Osteoblast (primary cell): ENCODE data around the gene DCAF10. TPM values are rescaled to one million over a fixed set of nuclear protein-coding genes. Genes with fewer than 3 reads are reported as not detected.
"Not testable (repeated sequence)": the region's sequence is repeated elsewhere in the genome, so short reads cannot be mapped to it uniquely, and the experiment has no call there.

Experiments
- DNase-seq: peaks from one replicate; pipeline ENCODE4 v3.0.0; 2011; ENCODE audit warnings: low spot score, mixed read lengths; ENCODE audit not compliant: insufficient read length; ENCODE audit errors: missing footprints
- H2AFZ ChIP-seq: 2 replicates; pipeline ENCODE4 v1.6.0; 2011; ENCODE audit warnings: mild to moderate bottlenecking, low read length
- H3K27ac ChIP-seq: 2 replicates; pipeline ENCODE4 v1.5.1; 2011; ENCODE audit warnings: mild to moderate bottlenecking, low read depth, low read length, moderate library complexity
- H3K27me3 ChIP-seq: 2 replicates; pipeline ENCODE4 v1.6.0; 2012; ENCODE audit warnings: mild to moderate bottlenecking, control low read depth, inconsistent platforms, low read length, moderate library complexity; ENCODE audit not compliant: insufficient read depth
- H3K36me3 ChIP-seq: 2 replicates; pipeline ENCODE4 v1.5.1; 2011; ENCODE audit warnings: mild to moderate bottlenecking, low read length, control low read depth, moderate library complexity; ENCODE audit not compliant: insufficient read depth
- H3K4me1 ChIP-seq: 2 replicates; pipeline ENCODE4 v1.5.1; 2011; ENCODE audit warnings: mild to moderate bottlenecking, low read length, control low read depth, moderate library complexity; ENCODE audit not compliant: insufficient read depth
- H3K4me2 ChIP-seq: 2 replicates; pipeline ENCODE4 v1.6.0; 2011; ENCODE audit warnings: mild to moderate bottlenecking, low read length; ENCODE audit not compliant: insufficient read depth
- H3K4me3 ChIP-seq: fragments of 200-600 bp; sonication (generic); 3 replicates; pipeline ENCODE4 v1.5.1; 2012; ENCODE audit warnings: mild to moderate bottlenecking, low read length, inconsistent platforms; ENCODE audit not compliant: insufficient read depth
- H3K79me2 ChIP-seq: 2 replicates; pipeline ENCODE4 v1.6.0; 2012; ENCODE audit warnings: mild to moderate bottlenecking, low read length, control low read depth, inconsistent platforms; ENCODE audit not compliant: insufficient read depth
- H3K9me3 ChIP-seq: 2 replicates; pipeline ENCODE4 v1.5.1; 2011; ENCODE audit warnings: low read depth, low read length, control low read depth
- H4K20me1 ChIP-seq: 2 replicates; pipeline ENCODE4 v1.6.0; 2012; ENCODE audit warnings: mild to moderate bottlenecking, low read length, control low read depth; ENCODE audit not compliant: insufficient read depth
- CTCF ChIP-seq: IDR thresholded peaks from 2 replicates; pipeline ENCODE4 v1.5.1; 2011; ENCODE audit warnings: mild to moderate bottlenecking, low read depth, low read length, moderate library complexity; ENCODE audit errors: extremely low read depth
- total RNA-seq: library from RNA; depleted of rRNA; stranded (reverse); fragments of >200 nt; gene quantifications from 2 replicates; pipeline ENCODE4 v1.2.3, GENCODE V29; 2012

Gene DCAF10, protein sequence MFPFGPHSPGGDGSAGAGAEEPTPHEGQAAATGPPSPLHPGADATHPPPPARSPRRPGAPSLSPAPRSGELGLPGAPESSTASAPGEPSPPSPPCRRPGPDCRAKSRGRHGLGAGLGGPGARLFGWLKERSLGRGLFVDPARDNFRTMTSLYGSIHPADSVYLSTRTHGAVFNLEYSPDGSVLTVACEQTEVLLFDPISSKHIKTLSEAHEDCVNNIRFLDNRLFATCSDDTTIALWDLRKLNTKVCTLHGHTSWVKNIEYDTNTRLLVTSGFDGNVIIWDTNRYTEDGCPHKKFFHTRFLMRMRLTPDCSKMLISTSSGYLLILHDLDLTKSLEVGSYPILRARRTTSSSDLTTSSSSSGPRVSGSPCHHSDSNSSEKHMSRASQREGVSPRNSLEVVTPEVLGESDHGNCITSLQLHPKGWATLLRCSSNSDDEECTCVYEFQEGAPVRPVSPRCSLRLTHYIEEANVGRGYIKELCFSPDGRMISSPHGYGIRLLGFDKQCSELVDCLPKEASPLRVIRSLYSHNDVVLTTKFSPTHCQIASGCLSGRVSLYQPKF
- total RNA-seq, result 28.6 and 30.4 TPM in 2 replicates

- TF ChIP-seq CTCF, result no peak
- H3K9me3 ChIP-seq, result no peaks in the 10 kb centered on the region
- no peaks in the 10 kb centered on the region for H3K27me3 ChIP-seq
- H4K20me1 ChIP-seq, result peaks cover 20% of the 10 kb centered on the region
- no peaks in the 10 kb centered on the region for H3K36me3 ChIP-seq
- DNase-seq, result peak; percentile 94
- peak within 1 kb of the TSS; percentile 100 for H2AFZ ChIP-seq
- peaks cover 18% of the 10 kb centered on the region for H3K4me1 ChIP-seq
- H3K27ac ChIP-seq, result peak within 1 kb of the TSS; percentile 74
- peak within 1 kb of the TSS; percentile 93 for H3K4me3 ChIP-seq
- peaks cover 52% of the 10 kb centered on the region for H3K79me2 ChIP-seq
- H3K4me2 ChIP-seq, result peak within 1 kb of the TSS; percentile 91
Measured at GRCh38 chr9:37800631-37801286, at the start of gene DCAF10. Gene DCAF10, plus strand, starts transcription at chr9:37800797. Its CDS starts 70 bp downstream, at chr9:37800867.

DNA sequence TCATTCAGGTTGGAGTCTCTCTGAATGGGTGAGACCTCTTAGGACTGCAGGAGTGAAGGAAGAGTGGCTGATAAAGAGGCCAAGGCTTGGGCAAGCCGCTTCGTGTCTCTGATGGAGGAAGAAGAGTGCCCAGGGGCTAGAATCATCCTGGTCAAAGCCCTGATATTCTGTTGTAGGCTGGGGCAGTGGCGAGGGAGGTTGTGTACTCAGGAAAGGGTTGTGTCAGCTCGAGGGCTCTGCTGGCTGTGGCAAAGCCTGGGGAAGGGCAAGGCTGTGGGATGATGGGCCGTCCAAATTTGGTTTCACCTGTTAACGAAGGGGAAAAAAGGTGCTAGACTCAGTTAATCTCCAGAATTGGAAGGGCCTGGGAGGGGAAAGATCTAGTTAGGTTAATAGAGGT is 49.4 kb upstream of the DCAF10 start:
- DNase-seq, result no peak

GRCh38 chr9:37751704-37752103 is 48.9 kb upstream of the DCAF10 start:
- H2AFZ ChIP-seq, H3K4me2 ChIP-seq, H3K27me3 ChIP-seq, H3K36me3 ChIP-seq, H3K9me3 ChIP-seq, DNase-seq, H3K27ac ChIP-seq, H3K4me3 ChIP-seq, H4K20me1 ChIP-seq: not testable (repeated sequence)
- Histone ChIP-seq H3K4me1 (peaks cover 10% of the 10 kb centered on the region), H3K79me2 (peaks cover 12% of the 10 kb centered on the region)

More for the DNA sequence above, 49.4 kb upstream of the DCAF10 start:
- H3K4me2 ChIP-seq, result no peak overlapping the region
- H4K20me1 ChIP-seq, result no peaks in the 10 kb centered on the region
- H3K4me1 ChIP-seq, result peaks cover 10% of the 10 kb centered on the region
- peaks cover 12% of the 10 kb centered on the region for H3K79me2 ChIP-seq
- H3K4me3 ChIP-seq, result no peak overlapping the region
- no peak overlapping the region for H2AFZ ChIP-seq
- TF ChIP-seq CTCF, result no peak
- H3K27me3 ChIP-seq, result no peaks in the 10 kb centered on the region
- no peaks in the 10 kb centered on the region for H3K9me3 ChIP-seq
- no peaks in the 10 kb centered on the region for H3K36me3 ChIP-seq
- no peak overlapping the region for H3K27ac ChIP-seq

- H3K9me3 ChIP-seq, H3K4me3 ChIP-seq: not testable (repeated sequence)
Measured at GRCh38 chr9:37752112-37752511, 48.5 kb upstream of the DCAF10 start.

More at GRCh38 chr9:37752112-37752511, 48.5 kb upstream of the DCAF10 start:
- not testable (repeated sequence) for H3K27me3 ChIP-seq, H3K36me3 ChIP-seq, H3K4me2 ChIP-seq, H3K27ac ChIP-seq, DNase-seq, H2AFZ ChIP-seq, H4K20me1 ChIP-seq
- H3K79me2 ChIP-seq, result peaks cover 12% of the 10 kb centered on the region
- H3K4me1 ChIP-seq, result peaks cover 10% of the 10 kb centered on the region
